HepG2 (cell line): ENCODE measurements around the gene CORT. TPM values are rescaled to one million over a fixed set of nuclear protein-coding genes. Genes with fewer than 3 reads are reported as not detected.
A peak's percentile ranks its signal among the peaks of the same experiment; 100 is the strongest.

Source experiments
- DPF2 ChIP-seq: sonication (generic); formaldehyde crosslinking; IDR thresholded peaks from 2 replicates; pipeline ENCODE4 v1.4.0; 2020; ENCODE audit warnings: mild to moderate bottlenecking, low read depth, missing genetic modification reagents, borderline replicate concordance
- FOXJ3 ChIP-seq: sonication (generic); formaldehyde crosslinking; IDR thresholded peaks from 2 replicates; pipeline ENCODE4 v1.4.0; 2020; ENCODE audit warnings: missing genetic modification reagents, mild to moderate bottlenecking, borderline replicate concordance
- PLRG1 ChIP-seq: fragments of 450-650 bp; conservative IDR thresholded peaks from 2 replicates; pipeline ENCODE4 v1.6.1; 2016
- POLR2AphosphoS2 ChIP-seq: IDR thresholded peaks from 2 replicates; pipeline ENCODE4 v1.6.1; 2011; ENCODE audit warnings: low read depth, low read length, improper control_type of control experiment
- RARA ChIP-seq: IDR thresholded peaks from 2 replicates; pipeline ENCODE4 v1.6.1; 2016; ENCODE audit warnings: missing genetic modification reagents, missing compliant biosample characterization
- RFX5 ChIP-seq: IDR thresholded peaks from 2 replicates; pipeline ENCODE4 v1.6.1; 2011; ENCODE audit warnings: low read depth, low read length, improper control_type of control experiment
- SNAI1 ChIP-seq: sonication (generic); formaldehyde crosslinking; IDR thresholded peaks from 2 replicates; pipeline ENCODE4 v1.5.0; 2020; ENCODE audit warnings: mild to moderate bottlenecking, missing genetic modification reagents, borderline replicate concordance
- TCF7L2 ChIP-seq: IDR thresholded peaks from 2 replicates; pipeline ENCODE4 v1.6.1; 2011; ENCODE audit warnings: mild to moderate bottlenecking, low read depth, low read length, moderate library complexity
- THYN1 ChIP-seq: sonication (generic); formaldehyde crosslinking; IDR thresholded peaks from 2 replicates; pipeline ENCODE4 v1.8.1; 2023; ENCODE audit warnings: low read depth, mild to moderate bottlenecking, moderate library complexity, missing genetic modification reagents, borderline replicate concordance
- TMF1 ChIP-seq: sonication (generic); formaldehyde crosslinking; IDR thresholded peaks from 2 replicates; pipeline ENCODE4 v1.8.1; 2022; ENCODE audit warnings: low read depth, missing genetic modification reagents
- ZNF678 ChIP-seq: sonication (generic); formaldehyde crosslinking; IDR thresholded peaks from 2 replicates; pipeline ENCODE4 v1.4.0; 2020; ENCODE audit warnings: mild to moderate bottlenecking, missing genetic modification reagents
- polyA plus RNA-seq, 8 experiments: library from polyadenylated mRNA; depleted of rRNA in 3 of 8; stranded (reverse) in 7 of 8; unstranded in 1 of 8; fragments of >200 nt; fragmentation: Illumina TruSeq in 4 of 8; extraction: Trizol in 4 of 8; gene quantifications; 2 replicates each; pipeline versions ENCODE4 v1.2.1 to v1.2.3, GENCODE V29; 2011 to 2016; ENCODE audit warnings: low read depth in 4 of 8, missing spikeins in 1 of 8, mixed read lengths in 1 of 8; ENCODE audit not compliant: insufficient read depth in 1 of 8
- total RNA-seq, 5 experiments: library from RNA; depleted of rRNA; stranded (reverse); fragments of >200 nt; fragmentation: Illumina TruSeq; extraction: Trizol; gene quantifications; 2 replicates each; pipeline ENCODE4 v1.2.3, GENCODE V29; 2016; ENCODE audit warnings: low read depth in 1 of 5
- TF ChIP-seq, protein P1 (sequence below): sonication (generic); formaldehyde crosslinking; IDR thresholded peaks from 2 replicates; pipeline ENCODE4 v1.4.0; 2020; ENCODE audit warnings: mild to moderate bottlenecking, missing genetic modification reagents
- TF ChIP-seq, protein P2 (sequence below): sonication (generic); formaldehyde crosslinking; IDR thresholded peaks from 2 replicates; pipeline ENCODE4 v1.4.0; 2020; ENCODE audit warnings: missing genetic modification reagents, borderline replicate concordance
- TF ChIP-seq, protein P3 (sequence below): sonication (generic); formaldehyde crosslinking; IDR thresholded peaks from 2 replicates; pipeline ENCODE4 v1.4.0; 2020; ENCODE audit warnings: missing genetic modification reagents, borderline replicate concordance
- TF ChIP-seq, protein P4 (sequence below): sonication (generic); formaldehyde crosslinking; IDR thresholded peaks from 2 replicates; pipeline ENCODE4 v1.4.0; 2020; ENCODE audit warnings: mild to moderate bottlenecking, missing genetic modification reagents

The CORT gene
- total and polyA plus RNA-seq, 2 of the 13 experiments (the other 11 are each of a cell fraction or from before 2014, with no cell fraction given) = 0.11 to 0.62 TPM

DNA sequence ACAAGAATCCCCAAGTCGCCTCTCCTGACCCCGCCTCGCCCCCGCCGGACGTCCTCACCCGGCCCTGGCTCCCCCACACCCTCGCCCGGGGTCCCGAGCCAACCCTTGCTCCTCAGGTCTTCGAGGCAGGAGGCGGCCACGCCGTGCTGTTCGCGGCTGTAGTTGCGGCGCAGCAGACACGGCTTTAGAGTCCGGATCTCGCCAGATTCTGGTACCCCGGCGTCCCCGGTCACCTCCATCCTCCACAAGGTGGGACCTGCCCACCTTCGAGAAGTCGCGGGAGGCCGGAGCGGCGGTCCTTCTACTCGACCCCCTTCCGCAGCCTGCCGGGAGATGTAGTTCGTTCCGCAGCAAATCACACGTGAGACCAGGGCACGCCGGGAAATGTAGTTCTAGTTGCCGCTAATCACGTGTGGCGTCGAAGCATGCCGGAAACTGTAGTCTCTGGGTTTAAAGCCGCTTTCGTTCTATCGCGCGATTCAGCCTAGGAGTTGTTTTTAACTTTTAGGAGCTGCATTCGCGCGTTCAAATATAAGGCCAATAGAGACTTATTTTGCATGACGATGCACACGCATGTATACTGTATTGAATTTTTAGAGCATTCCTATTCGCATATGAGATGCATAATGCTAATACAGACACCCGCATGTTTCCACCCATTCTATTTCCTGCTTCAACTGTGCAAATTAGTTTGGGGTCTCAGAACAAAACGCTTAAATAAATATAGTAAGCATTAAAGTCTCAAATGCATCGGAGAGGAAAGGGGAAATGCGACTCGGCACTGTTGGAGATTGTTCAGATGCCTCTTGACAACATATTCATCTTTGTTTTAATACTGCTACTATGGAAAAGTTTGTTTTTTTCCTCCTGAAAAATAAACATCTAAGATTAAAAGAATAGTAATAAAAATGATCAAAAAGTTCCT is 22.7 kb downstream of the CORT start, which contains the start of gene DFFA (continued):
- TF ChIP-seq, protein P1, sequence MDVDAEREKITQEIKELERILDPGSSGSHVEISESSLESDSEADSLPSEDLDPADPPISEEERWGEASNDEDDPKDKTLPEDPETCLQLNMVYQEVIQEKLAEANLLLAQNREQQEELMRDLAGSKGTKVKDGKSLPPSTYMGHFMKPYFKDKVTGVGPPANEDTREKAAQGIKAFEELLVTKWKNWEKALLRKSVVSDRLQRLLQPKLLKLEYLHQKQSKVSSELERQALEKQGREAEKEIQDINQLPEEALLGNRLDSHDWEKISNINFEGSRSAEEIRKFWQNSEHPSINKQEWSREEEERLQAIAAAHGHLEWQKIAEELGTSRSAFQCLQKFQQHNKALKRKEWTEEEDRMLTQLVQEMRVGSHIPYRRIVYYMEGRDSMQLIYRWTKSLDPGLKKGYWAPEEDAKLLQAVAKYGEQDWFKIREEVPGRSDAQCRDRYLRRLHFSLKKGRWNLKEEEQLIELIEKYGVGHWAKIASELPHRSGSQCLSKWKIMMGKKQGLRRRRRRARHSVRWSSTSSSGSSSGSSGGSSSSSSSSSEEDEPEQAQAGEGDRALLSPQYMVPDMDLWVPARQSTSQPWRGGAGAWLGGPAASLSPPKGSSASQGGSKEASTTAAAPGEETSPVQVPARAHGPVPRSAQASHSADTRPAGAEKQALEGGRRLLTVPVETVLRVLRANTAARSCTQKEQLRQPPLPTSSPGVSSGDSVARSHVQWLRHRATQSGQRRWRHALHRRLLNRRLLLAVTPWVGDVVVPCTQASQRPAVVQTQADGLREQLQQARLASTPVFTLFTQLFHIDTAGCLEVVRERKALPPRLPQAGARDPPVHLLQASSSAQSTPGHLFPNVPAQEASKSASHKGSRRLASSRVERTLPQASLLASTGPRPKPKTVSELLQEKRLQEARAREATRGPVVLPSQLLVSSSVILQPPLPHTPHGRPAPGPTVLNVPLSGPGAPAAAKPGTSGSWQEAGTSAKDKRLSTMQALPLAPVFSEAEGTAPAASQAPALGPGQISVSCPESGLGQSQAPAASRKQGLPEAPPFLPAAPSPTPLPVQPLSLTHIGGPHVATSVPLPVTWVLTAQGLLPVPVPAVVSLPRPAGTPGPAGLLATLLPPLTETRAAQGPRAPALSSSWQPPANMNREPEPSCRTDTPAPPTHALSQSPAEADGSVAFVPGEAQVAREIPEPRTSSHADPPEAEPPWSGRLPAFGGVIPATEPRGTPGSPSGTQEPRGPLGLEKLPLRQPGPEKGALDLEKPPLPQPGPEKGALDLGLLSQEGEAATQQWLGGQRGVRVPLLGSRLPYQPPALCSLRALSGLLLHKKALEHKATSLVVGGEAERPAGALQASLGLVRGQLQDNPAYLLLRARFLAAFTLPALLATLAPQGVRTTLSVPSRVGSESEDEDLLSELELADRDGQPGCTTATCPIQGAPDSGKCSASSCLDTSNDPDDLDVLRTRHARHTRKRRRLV (CRISPR knock-in tag) = peak; percentile 67; the same call in 1 of the 2 replicates
- peak; percentile 58; the same call in 1 of the 2 replicates for TF ChIP-seq RARA
- no peak for TF ChIP-seq PLRG1
- TF ChIP-seq, protein P2, sequence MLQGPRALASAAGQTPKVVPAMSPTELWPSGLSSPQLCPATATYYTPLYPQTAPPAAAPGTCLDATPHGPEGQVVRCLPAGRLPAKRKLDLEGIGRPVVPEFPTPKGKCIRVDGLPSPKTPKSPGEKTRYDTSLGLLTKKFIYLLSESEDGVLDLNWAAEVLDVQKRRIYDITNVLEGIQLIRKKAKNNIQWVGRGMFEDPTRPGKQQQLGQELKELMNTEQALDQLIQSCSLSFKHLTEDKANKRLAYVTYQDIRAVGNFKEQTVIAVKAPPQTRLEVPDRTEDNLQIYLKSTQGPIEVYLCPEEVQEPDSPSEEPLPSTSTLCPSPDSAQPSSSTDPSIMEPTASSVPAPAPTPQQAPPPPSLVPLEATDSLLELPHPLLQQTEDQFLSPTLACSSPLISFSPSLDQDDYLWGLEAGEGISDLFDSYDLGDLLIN (CRISPR knock-in tag) = peak; percentile 86; the same call in 1 of the 2 replicates
- TF ChIP-seq THYN1 (CRISPR knock-in tag) = no peak
- TF ChIP-seq POLR2AphosphoS2 = no peak
- TF ChIP-seq TMF1 (CRISPR knock-in tag) = no peak
- TF ChIP-seq, protein P3, sequence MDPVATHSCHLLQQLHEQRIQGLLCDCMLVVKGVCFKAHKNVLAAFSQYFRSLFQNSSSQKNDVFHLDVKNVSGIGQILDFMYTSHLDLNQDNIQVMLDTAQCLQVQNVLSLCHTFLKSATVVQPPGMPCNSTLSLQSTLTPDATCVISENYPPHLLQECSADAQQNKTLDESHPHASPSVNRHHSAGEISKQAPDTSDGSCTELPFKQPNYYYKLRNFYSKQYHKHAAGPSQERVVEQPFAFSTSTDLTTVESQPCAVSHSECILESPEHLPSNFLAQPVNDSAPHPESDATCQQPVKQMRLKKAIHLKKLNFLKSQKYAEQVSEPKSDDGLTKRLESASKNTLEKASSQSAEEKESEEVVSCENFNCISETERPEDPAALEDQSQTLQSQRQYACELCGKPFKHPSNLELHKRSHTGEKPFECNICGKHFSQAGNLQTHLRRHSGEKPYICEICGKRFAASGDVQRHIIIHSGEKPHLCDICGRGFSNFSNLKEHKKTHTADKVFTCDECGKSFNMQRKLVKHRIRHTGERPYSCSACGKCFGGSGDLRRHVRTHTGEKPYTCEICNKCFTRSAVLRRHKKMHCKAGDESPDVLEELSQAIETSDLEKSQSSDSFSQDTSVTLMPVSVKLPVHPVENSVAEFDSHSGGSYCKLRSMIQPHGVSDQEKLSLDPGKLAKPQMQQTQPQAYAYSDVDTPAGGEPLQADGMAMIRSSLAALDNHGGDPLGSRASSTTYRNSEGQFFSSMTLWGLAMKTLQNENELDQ (CRISPR knock-in tag) = no peak
- no peak for TF ChIP-seq TCF7L2
- TF ChIP-seq, protein P4, sequence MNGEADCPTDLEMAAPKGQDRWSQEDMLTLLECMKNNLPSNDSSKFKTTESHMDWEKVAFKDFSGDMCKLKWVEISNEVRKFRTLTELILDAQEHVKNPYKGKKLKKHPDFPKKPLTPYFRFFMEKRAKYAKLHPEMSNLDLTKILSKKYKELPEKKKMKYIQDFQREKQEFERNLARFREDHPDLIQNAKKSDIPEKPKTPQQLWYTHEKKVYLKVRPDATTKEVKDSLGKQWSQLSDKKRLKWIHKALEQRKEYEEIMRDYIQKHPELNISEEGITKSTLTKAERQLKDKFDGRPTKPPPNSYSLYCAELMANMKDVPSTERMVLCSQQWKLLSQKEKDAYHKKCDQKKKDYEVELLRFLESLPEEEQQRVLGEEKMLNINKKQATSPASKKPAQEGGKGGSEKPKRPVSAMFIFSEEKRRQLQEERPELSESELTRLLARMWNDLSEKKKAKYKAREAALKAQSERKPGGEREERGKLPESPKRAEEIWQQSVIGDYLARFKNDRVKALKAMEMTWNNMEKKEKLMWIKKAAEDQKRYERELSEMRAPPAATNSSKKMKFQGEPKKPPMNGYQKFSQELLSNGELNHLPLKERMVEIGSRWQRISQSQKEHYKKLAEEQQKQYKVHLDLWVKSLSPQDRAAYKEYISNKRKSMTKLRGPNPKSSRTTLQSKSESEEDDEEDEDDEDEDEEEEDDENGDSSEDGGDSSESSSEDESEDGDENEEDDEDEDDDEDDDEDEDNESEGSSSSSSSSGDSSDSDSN (CRISPR knock-in tag) = peak; percentile 86
- TF ChIP-seq SNAI1 (CRISPR knock-in tag) = peak; percentile 50; the same call in 1 of the 2 replicates
- no peak for TF ChIP-seq FOXJ3 (CRISPR knock-in tag)
- no peak for TF ChIP-seq DPF2 (CRISPR knock-in tag)
- no peak for TF ChIP-seq ZNF678 (CRISPR knock-in tag)
- TF ChIP-seq RFX5 = no peak
